WTC11 (cell line): ENCODE measurements around the gene STAG2. TPM values are rescaled to one million over a fixed set of nuclear protein-coding genes. Genes with fewer than 3 reads are reported as not detected.

ENCODE experiments used
- ATAC-seq: fragments of 200-7000 bp; cut with Tn5 transposase; 2 replicates; pipeline ENCODE4 v1.10.0; 2021; ENCODE audit warnings: mild to moderate bottlenecking, moderate library complexity
- CTCF ChIA-PET: fragments of 300-600 bp; sonication (Branson Sonifier 250); formaldehyde crosslinking; loops from one replicate; lab custom pipeline; 2021; ENCODE audit warnings: antibody characterized with exemption; lab: Charles Lee
- POLR2A ChIA-PET: fragments of 350-600 bp; sonication (Branson Sonifier 250); formaldehyde crosslinking; loops from one replicate; lab custom pipeline; 2021; ENCODE audit warnings: antibody characterized with exemption; lab: Charles Lee
- DNase-seq: peaks from one replicate; pipeline ENCODE4 v3.0.0; 2021; ENCODE audit warnings: low spot score
- H3K27ac Mint-ChIP-seq: 2 replicates; pipeline ENCODE4 v1.8.0; 2021; ENCODE audit warnings: mixed read lengths
- H3K27me3 Mint-ChIP-seq: 2 replicates; pipeline ENCODE4 v1.8.0; 2021; ENCODE audit warnings: low read depth, mild to moderate bottlenecking, moderate library complexity, mixed read lengths
- H3K36me3 Mint-ChIP-seq: 2 replicates; pipeline ENCODE4 v1.8.0; 2021; ENCODE audit warnings: mixed read lengths
- H3K4me1 Mint-ChIP-seq: 2 replicates; pipeline ENCODE4 v1.8.0; 2022; ENCODE audit warnings: mixed read lengths
- H3K4me3 Mint-ChIP-seq: 2 replicates; pipeline ENCODE4 v1.8.0; 2021; ENCODE audit warnings: mild to moderate bottlenecking, moderate library complexity, mixed read lengths
- H3K9me3 Mint-ChIP-seq: 2 replicates; pipeline ENCODE4 v1.8.0; 2021; ENCODE audit warnings: mixed read lengths
- ATF3 ChIP-seq: sonication (generic); formaldehyde crosslinking; conservative IDR thresholded peaks from 2 replicates; pipeline ENCODE4 v1.8.1; 2022; ENCODE audit warnings: mild to moderate bottlenecking, missing genetic modification reagents
- ATF6 ChIP-seq: sonication (generic); formaldehyde crosslinking; IDR thresholded peaks from 2 replicates; pipeline ENCODE4 v1.8.1; 2023; ENCODE audit warnings: mild to moderate bottlenecking, missing genetic modification reagents
- CBFB ChIP-seq: sonication (generic); formaldehyde crosslinking; IDR thresholded peaks from 2 replicates; pipeline ENCODE4 v1.8.1; 2022; ENCODE audit warnings: mild to moderate bottlenecking, low read depth, missing genetic modification reagents
- FOXK1 ChIP-seq: sonication (generic); formaldehyde crosslinking; IDR thresholded peaks from 2 replicates; pipeline ENCODE4 v1.8.0; 2022; ENCODE audit warnings: mild to moderate bottlenecking, moderate library complexity, missing genetic modification reagents
- FOXP4 ChIP-seq: sonication (generic); formaldehyde crosslinking; IDR thresholded peaks from 2 replicates; pipeline ENCODE4 v1.8.0; 2022; ENCODE audit warnings: mild to moderate bottlenecking, missing genetic modification reagents
- MXD4 ChIP-seq: fragments of 250-450 bp; sonication (Bioruptor Pico); IDR thresholded peaks from 2 replicates; pipeline ENCODE4 v1.8.0; 2021; ENCODE audit warnings: mild to moderate bottlenecking, moderate library complexity, borderline replicate concordance
- MYBL2 ChIP-seq: sonication (generic); formaldehyde crosslinking; IDR thresholded peaks from 2 replicates; pipeline ENCODE4 v1.8.1; 2023; ENCODE audit warnings: mild to moderate bottlenecking, moderate library complexity, missing genetic modification reagents
- NFYB ChIP-seq: sonication (generic); formaldehyde crosslinking; conservative IDR thresholded peaks from 2 replicates; pipeline ENCODE4 v1.8.0; 2022; ENCODE audit warnings: low read depth, missing genetic modification reagents
- SP1 ChIP-seq: sonication (generic); formaldehyde crosslinking; conservative IDR thresholded peaks from 2 replicates; pipeline ENCODE4 v1.8.1; 2022; ENCODE audit warnings: missing genetic modification reagents
- TCF7 ChIP-seq: sonication (generic); formaldehyde crosslinking; IDR thresholded peaks from 2 replicates; pipeline ENCODE4 v1.8.0; 2022; ENCODE audit warnings: mild to moderate bottlenecking, low read depth, missing genetic modification reagents, moderate library complexity
- TEAD1 ChIP-seq: sonication (generic); formaldehyde crosslinking; IDR thresholded peaks from 2 replicates; pipeline ENCODE4 v1.8.0; 2022; ENCODE audit warnings: mild to moderate bottlenecking, missing genetic modification reagents
- total RNA-seq: library from RNA; stranded (reverse); gene quantifications from 3 replicates; pipeline ENCODE4 v1.2.3, GENCODE V29; 2021
- TF ChIP-seq, protein P1 (sequence below): sonication (generic); formaldehyde crosslinking; IDR thresholded peaks from 2 replicates; pipeline ENCODE4 v1.8.1; 2022; ENCODE audit warnings: low read depth, mild to moderate bottlenecking, moderate library complexity, missing genetic modification reagents, borderline replicate concordance
- TF ChIP-seq, protein P2 (sequence below): sonication (generic); formaldehyde crosslinking; IDR thresholded peaks from 2 replicates; pipeline ENCODE4 v1.8.0; 2023; ENCODE audit warnings: missing genetic modification reagents, mild to moderate bottlenecking, borderline replicate concordance

The STAG2 gene
- total RNA-seq, 1 experiment from 2014 or later = 70.5 TPM

- CTCF ChIA-PET = no interaction called here
- POLR2A ChIA-PET = no interaction called here
- H3K9me3 Mint-ChIP-seq = 0 out of 2 replicates have a peak, but pooled peaks cover 4% of the 10 kb centered on the region
Observed at GRCh38 chrX:124015721-124016120, 54.2 kb downstream of the STAG2 start.

GRCh38 chrX:124016825-124017224 lies 55.3 kb downstream of the STAG2 start:
- Mint-ChIP-seq H3K36me3 (no peaks in the 10 kb centered on the region), H3K9me3 (no peaks in the 10 kb centered on the region), H3K4me3 (no peak overlapping the region), H3K27ac (no peak overlapping the region), H3K4me1 (peaks cover 17% of the 10 kb centered on the region), H3K27me3 (no peaks in the 10 kb centered on the region)
- no peak for DNase-seq
- ChIA-PET POLR2A (interaction anchor here (0.6 kb wide), 1 partner anchor 51 kb away, joined by 3 read pairs; no protein-coding TSS in a partner anchor), CTCF (no interaction called here)
- no peak for ATAC-seq
- TF ChIP-seq, protein P1, sequence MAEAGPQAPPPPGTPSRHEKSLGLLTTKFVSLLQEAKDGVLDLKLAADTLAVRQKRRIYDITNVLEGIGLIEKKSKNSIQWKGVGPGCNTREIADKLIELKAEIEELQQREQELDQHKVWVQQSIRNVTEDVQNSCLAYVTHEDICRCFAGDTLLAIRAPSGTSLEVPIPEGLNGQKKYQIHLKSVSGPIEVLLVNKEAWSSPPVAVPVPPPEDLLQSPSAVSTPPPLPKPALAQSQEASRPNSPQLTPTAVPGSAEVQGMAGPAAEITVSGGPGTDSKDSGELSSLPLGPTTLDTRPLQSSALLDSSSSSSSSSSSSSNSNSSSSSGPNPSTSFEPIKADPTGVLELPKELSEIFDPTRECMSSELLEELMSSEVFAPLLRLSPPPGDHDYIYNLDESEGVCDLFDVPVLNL = no peak
- TF ChIP-seq CBFB (CRISPR knock-in tag) (no peak), MYBL2 (no peak), ATF6 (CRISPR knock-in tag) (no peak), TEAD1 (no peak), FOXP4 (no peak), NFYB (CRISPR knock-in tag) (no peak), FOXK1 (CRISPR knock-in tag) (no peak), ATF3 (CRISPR knock-in tag) (no peak)
- TF ChIP-seq, protein P2, sequence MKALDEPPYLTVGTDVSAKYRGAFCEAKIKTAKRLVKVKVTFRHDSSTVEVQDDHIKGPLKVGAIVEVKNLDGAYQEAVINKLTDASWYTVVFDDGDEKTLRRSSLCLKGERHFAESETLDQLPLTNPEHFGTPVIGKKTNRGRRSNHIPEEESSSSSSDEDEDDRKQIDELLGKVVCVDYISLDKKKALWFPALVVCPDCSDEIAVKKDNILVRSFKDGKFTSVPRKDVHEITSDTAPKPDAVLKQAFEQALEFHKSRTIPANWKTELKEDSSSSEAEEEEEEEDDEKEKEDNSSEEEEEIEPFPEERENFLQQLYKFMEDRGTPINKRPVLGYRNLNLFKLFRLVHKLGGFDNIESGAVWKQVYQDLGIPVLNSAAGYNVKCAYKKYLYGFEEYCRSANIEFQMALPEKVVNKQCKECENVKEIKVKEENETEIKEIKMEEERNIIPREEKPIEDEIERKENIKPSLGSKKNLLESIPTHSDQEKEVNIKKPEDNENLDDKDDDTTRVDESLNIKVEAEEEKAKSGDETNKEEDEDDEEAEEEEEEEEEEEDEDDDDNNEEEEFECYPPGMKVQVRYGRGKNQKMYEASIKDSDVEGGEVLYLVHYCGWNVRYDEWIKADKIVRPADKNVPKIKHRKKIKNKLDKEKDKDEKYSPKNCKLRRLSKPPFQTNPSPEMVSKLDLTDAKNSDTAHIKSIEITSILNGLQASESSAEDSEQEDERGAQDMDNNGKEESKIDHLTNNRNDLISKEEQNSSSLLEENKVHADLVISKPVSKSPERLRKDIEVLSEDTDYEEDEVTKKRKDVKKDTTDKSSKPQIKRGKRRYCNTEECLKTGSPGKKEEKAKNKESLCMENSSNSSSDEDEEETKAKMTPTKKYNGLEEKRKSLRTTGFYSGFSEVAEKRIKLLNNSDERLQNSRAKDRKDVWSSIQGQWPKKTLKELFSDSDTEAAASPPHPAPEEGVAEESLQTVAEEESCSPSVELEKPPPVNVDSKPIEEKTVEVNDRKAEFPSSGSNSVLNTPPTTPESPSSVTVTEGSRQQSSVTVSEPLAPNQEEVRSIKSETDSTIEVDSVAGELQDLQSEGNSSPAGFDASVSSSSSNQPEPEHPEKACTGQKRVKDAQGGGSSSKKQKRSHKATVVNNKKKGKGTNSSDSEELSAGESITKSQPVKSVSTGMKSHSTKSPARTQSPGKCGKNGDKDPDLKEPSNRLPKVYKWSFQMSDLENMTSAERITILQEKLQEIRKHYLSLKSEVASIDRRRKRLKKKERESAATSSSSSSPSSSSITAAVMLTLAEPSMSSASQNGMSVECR (CRISPR knock-in tag) = no peak

More at GRCh38 chrX:124015721-124016120, 54.2 kb downstream of the STAG2 start:
- no peak for DNase-seq
- Mint-ChIP-seq H3K4me1 (peaks cover 17% of the 10 kb centered on the region), H3K27me3 (no peaks in the 10 kb centered on the region), H3K27ac (no peak overlapping the region), H3K36me3 (peaks cover 5% of the 10 kb centered on the region), H3K4me3 (no peak overlapping the region)
- TF ChIP-seq TCF7 (CRISPR knock-in tag) = no peak
- TF ChIP-seq MXD4 = no peak
- no peak for TF ChIP-seq SP1 (CRISPR knock-in tag)
- TF ChIP-seq ATF6 (CRISPR knock-in tag) = no peak
- no peak for ATAC-seq
